CD4-positive, alpha-beta T cell (primary cell): ENCODE data around the gene WDR86. TPM values are rescaled to one million over a fixed set of nuclear protein-coding genes. Genes with fewer than 3 reads are reported as not detected.

ENCODE experiments used
- ATAC-seq: fragments of 200-7000 bp; cut with Tn5 transposase; one replicate; pipeline ENCODE4 v1.10.0; 2022; ENCODE audit warnings: mild to moderate bottlenecking; ENCODE audit not compliant: poor library complexity
- CTCF ChIA-PET: fragments of 350-600 bp; sonication (Branson Sonifier 250); formaldehyde crosslinking; loops from one replicate; lab custom pipeline; 2021; ENCODE audit warnings: antibody characterized with exemption, inconsistent platforms; lab: Charles Lee
- POLR2A ChIA-PET: fragments of 350-600 bp; sonication (Branson Sonifier 250); formaldehyde crosslinking; loops from one replicate; lab custom pipeline; 2021; ENCODE audit warnings: antibody characterized with exemption, inconsistent platforms; lab: Charles Lee
- DNase-seq, 14 experiments: peaks; one replicate each; pipeline ENCODE4 v3.0.0-alpha.2; 2013 to 2020; ENCODE audit warnings: mixed read lengths in 2 of 14
- H3K27ac ChIP-seq, 2 donors: one replicate each; pipeline versions ENCODE4 v1.5.1 to v1.7.0; 2013; ENCODE audit warnings: low read length in 2 of 2, low read depth in 1 of 2, mild to moderate bottlenecking in 1 of 2
- H3K27me3 ChIP-seq, 2 experiments: 1 replicate in 1 of 2; 2 replicates in 1 of 2; pipeline versions ENCODE4 v1.6.1 to v1.7.0; 2013; ENCODE audit warnings: low read length in 2 of 2, control low read depth in 1 of 2, mild to moderate bottlenecking in 1 of 2, moderate library complexity in 1 of 2; ENCODE audit not compliant: insufficient read depth in 2 of 2, control insufficient read depth in 1 of 2
- H3K36me3 ChIP-seq: one replicate; pipeline ENCODE4 v1.6.1; 2013; ENCODE audit warnings: low read length, control low read depth; ENCODE audit not compliant: insufficient read depth
- H3K4me1 ChIP-seq: one replicate; pipeline ENCODE4 v1.6.1; 2013; ENCODE audit warnings: low read length, control low read depth; ENCODE audit not compliant: insufficient read depth
- H3K4me3 ChIP-seq: one replicate; pipeline ENCODE4 v1.5.1; 2013; ENCODE audit warnings: mild to moderate bottlenecking, low read length, moderate library complexity
- H3K9me3 ChIP-seq, 2 experiments: 1 replicate in 1 of 2; 2 replicates in 1 of 2; pipeline versions ENCODE4 v1.6.1 to v1.7.0; 2013; ENCODE audit warnings: low read length in 2 of 2, mild to moderate bottlenecking in 2 of 2, control low read depth in 1 of 2, moderate library complexity in 1 of 2; ENCODE audit not compliant: control insufficient read depth in 1 of 2, insufficient read depth in 1 of 2
- H3K27ac Mint-ChIP-seq: one replicate; pipeline ENCODE4 v1.8.0; 2020; ENCODE audit warnings: mixed read lengths
- H3K27me3 Mint-ChIP-seq: one replicate; pipeline ENCODE4 v1.8.0; 2021; ENCODE audit warnings: mixed read lengths
- H3K36me3 Mint-ChIP-seq: one replicate; pipeline ENCODE4 v1.8.0; 2021; ENCODE audit warnings: low read depth, mixed read lengths
- H3K4me1 Mint-ChIP-seq: one replicate; pipeline ENCODE4 v1.8.0; 2021; ENCODE audit warnings: low read depth, mixed read lengths
- H3K4me3 Mint-ChIP-seq: one replicate; pipeline ENCODE4 v1.8.0; 2020; ENCODE audit warnings: mild to moderate bottlenecking, mixed read lengths
- H3K9me3 Mint-ChIP-seq: one replicate; pipeline ENCODE4 v1.8.0; 2020; ENCODE audit warnings: mixed read lengths
- CTCF ChIP-seq: fragments of 200-600 bp; IDR thresholded peaks from one replicate; pipeline ENCODE4 v1.8.0; 2022; ENCODE audit warnings: antibody characterized with exemption, mild to moderate bottlenecking
- intact Hi-C, 2 experiments: fragments of 100-400 bp; cut with DNase I in 1 of 2; cut with micrococcal nuclease in 1 of 2; formaldehyde crosslinking; loops; one replicate each; pipeline versions ENCODE4 v1.15.1 to v1.9.0; 2023 to 2025; cut with DNase I, micrococcal nuclease
- total RNA-seq, 174 experiments: library from RNA in 2 of 174; stranded (reverse) in 2 of 174; gene quantifications; one replicate each; pipeline ENCODE4 v1.2.3 and lab custom pipeline; 2021 to 2026

WDR86 gene
- total RNA-seq, 2 experiments from 2014 or later, result 5.6 to 6.2 TPM

GRCh38 chr7:151371266-151371665 is 38.6 kb downstream of the WDR86 start:
- H3K9me3 ChIP-seq, result no peaks in the 10 kb centered on the region
- H3K4me1 ChIP-seq, result peaks cover 6% of the 10 kb centered on the region
- H3K4me3 ChIP-seq, result no peak overlapping the region
- intact Hi-C loops, result no loop called here
- Mint-ChIP-seq H3K4me1 (peaks cover 6% of the 10 kb centered on the region), H3K4me3 (no peak overlapping the region), H3K27ac (no peak overlapping the region), H3K9me3 (no peaks in the 10 kb centered on the region), H3K36me3 (peaks cover 67% of the 10 kb centered on the region), H3K27me3 (no peaks in the 10 kb centered on the region)
- POLR2A ChIA-PET, result interaction anchor here (0.6 to 1.3 kb wide), 4 partner anchors 11 to 151 kb away, joined by 3 to 8 read pairs (median 4); no protein-coding TSS in a partner anchor
- H3K36me3 ChIP-seq, result peaks cover 68% of the 10 kb centered on the region
- ATAC-seq (no peak), DNase-seq (no peak)
- H3K27me3 ChIP-seq, result no peaks in the 10 kb centered on the region
- no peak overlapping the region for H3K27ac ChIP-seq
- CTCF ChIA-PET, result interaction anchor here (0.9 to 1.6 kb wide), 3 partner anchors 56 to 77 kb away, joined by 3 to 6 read pairs (median 6); no protein-coding TSS in a partner anchor
- TF ChIP-seq CTCF, result no peak

- peaks cover 8% of the 10 kb centered on the region for H3K4me1 ChIP-seq
- no peaks in the 10 kb centered on the region for H3K27me3 ChIP-seq
- intact Hi-C loops, result loop anchor here (1.0 to 5.0 kb wide), 5 partner anchors 39 to 264 kb away; no protein-coding TSS in a partner anchor
- Mint-ChIP-seq H3K27me3 (no peaks in the 10 kb centered on the region), H3K9me3 (no peaks in the 10 kb centered on the region), H3K4me3 (no peak overlapping the region), H3K27ac (peak overlapping the region; percentile 25), H3K36me3 (peaks cover 61% of the 10 kb centered on the region), H3K4me1 (peaks cover 6% of the 10 kb centered on the region)
- POLR2A ChIA-PET, result interaction anchor here (1.3 to 3.2 kb wide), 2 partner anchors 62 to 81 kb away, joined by 6 to 33 read pairs; no protein-coding TSS in a partner anchor
- H3K9me3 ChIP-seq, result no peaks in the 10 kb centered on the region
- peaks cover 46% of the 10 kb centered on the region for H3K36me3 ChIP-seq
- no peak overlapping the region for H3K27ac ChIP-seq
- CTCF ChIA-PET, result interaction anchor here (0.6 to 3.9 kb wide), 12 partner anchors 11 to 826 kb away, joined by 3 to 42 read pairs (median 4); partner anchors contain the start of gene WDR86
- DNase-seq, result peak; percentile 59 to 88 (median 68)
- TF ChIP-seq CTCF, result peak; percentile 96
- peak; percentile 97 for ATAC-seq
- H3K4me3 ChIP-seq, result no peak overlapping the region
Observed at GRCh38 chr7:151368136-151368571, 41.7 kb downstream of the WDR86 start.

GRCh38 chr7:151367284-151367683 is 42.6 kb downstream of the WDR86 start:
- peaks cover 46% of the 10 kb centered on the region for H3K36me3 ChIP-seq
- intact Hi-C loops, result loop anchor here in 1 of 2 experiments (2.0 to 5.0 kb wide), 4 partner anchors 40 to 392 kb away; no protein-coding TSS in a partner anchor

More at GRCh38 chr7:151367284-151367683, 42.6 kb downstream of the WDR86 start:
- Histone ChIP-seq H3K4me1 (peaks cover 8% of the 10 kb centered on the region), H3K27ac (no peak overlapping the region), H3K4me3 (no peak overlapping the region), H3K27me3 (no peaks in the 10 kb centered on the region), H3K9me3 (no peaks in the 10 kb centered on the region)
- CTCF ChIA-PET, result interaction anchor here (2.0 to 3.9 kb wide), 3 partner anchors 17 to 81 kb away, joined by 6 to 20 read pairs (median 14); no protein-coding TSS in a partner anchor
- Mint-ChIP-seq H3K4me1 (peaks cover 6% of the 10 kb centered on the region), H3K27me3 (no peaks in the 10 kb centered on the region), H3K4me3 (no peak overlapping the region), H3K27ac (no peak overlapping the region), H3K36me3 (peaks cover 61% of the 10 kb centered on the region), H3K9me3 (no peaks in the 10 kb centered on the region)
- no peak for DNase-seq
- no peak for TF ChIP-seq CTCF
- POLR2A ChIA-PET, result interaction anchor here (1.1 to 3.2 kb wide), 2 partner anchors 43 to 82 kb away, joined by 3 to 33 read pairs; partner anchors contain the start of gene WDR86
- ATAC-seq, result no peak
